Neutrophil (primary cell): ENCODE results near the gene ARL3.
A peak's percentile ranks its signal among the peaks of the same experiment; 100 is the strongest.

Experiments
- H3K27ac ChIP-seq: fragments of 200-600 bp; sonication (generic); 2 replicates; pipeline ENCODE4 v1.5.1; 2016; ENCODE audit warnings: mild to moderate bottlenecking, moderate library complexity
- H3K27me3 ChIP-seq: fragments of 200-600 bp; sonication (generic); 2 replicates; pipeline ENCODE4 v1.6.0; 2016; ENCODE audit warnings: mild to moderate bottlenecking
- H3K36me3 ChIP-seq: fragments of 200-600 bp; sonication (generic); 2 replicates; pipeline ENCODE4 v1.5.1; 2017
- H3K4me1 ChIP-seq, 2 experiments: fragments of 200-600 bp in 1 of 2; sonication (generic) in 1 of 2; 1 replicate in 1 of 2; 2 replicates in 1 of 2; pipeline versions ENCODE4 v1.5.1 to v1.6.1; 2013 to 2016; ENCODE audit warnings: low read depth in 1 of 2, low read length in 1 of 2, mild to moderate bottlenecking in 1 of 2, moderate library complexity in 1 of 2; ENCODE audit not compliant: control insufficient read depth in 1 of 2, insufficient read depth in 1 of 2
- H3K4me3 ChIP-seq, 2 experiments: fragments of 200-600 bp in 1 of 2; sonication (generic) in 1 of 2; 1 replicate in 1 of 2; 2 replicates in 1 of 2; pipeline ENCODE4 v1.5.1; 2013 to 2016; ENCODE audit warnings: low read depth in 1 of 2, low read length in 1 of 2, mild to moderate bottlenecking in 1 of 2, moderate library complexity in 1 of 2
- H3K9me3 ChIP-seq: fragments of 200-600 bp; sonication (generic); 2 replicates; pipeline ENCODE4 v1.5.1; 2016
- CTCF ChIP-seq: fragments of 200-600 bp; sonication (generic); IDR thresholded peaks from 2 replicates; pipeline ENCODE4 v1.5.1; 2016; ENCODE audit warnings: antibody characterized with exemption

The ARL3 gene

GRCh38 chr10:102629661-102630614, 84.3 kb downstream of the ARL3 start:
- no peaks in the 10 kb centered on the region for H3K27me3 ChIP-seq
- no peak overlapping the region for H3K4me3 ChIP-seq
- no peaks in the 10 kb centered on the region for H3K9me3 ChIP-seq
- peaks cover 7% of the 10 kb centered on the region for H3K36me3 ChIP-seq
- no peak overlapping the region for H3K27ac ChIP-seq
- no peak for TF ChIP-seq CTCF
- H3K4me1 ChIP-seq, result peaks cover 35 to 36% of the 10 kb centered on the region in 2 experiments

GRCh38 chr10:102628451-102628911, 85.7 kb downstream of the ARL3 start:
- Histone ChIP-seq H3K27me3 (no peaks in the 10 kb centered on the region), H3K27ac (no peak overlapping the region), H3K4me3 (no peak overlapping the region), H3K36me3 (peaks cover 7% of the 10 kb centered on the region), H3K4me1 (peaks cover 20 to 21% of the 10 kb centered on the region in 2 experiments), H3K9me3 (no peaks in the 10 kb centered on the region)
- TF ChIP-seq CTCF, result no peak

DNA sequence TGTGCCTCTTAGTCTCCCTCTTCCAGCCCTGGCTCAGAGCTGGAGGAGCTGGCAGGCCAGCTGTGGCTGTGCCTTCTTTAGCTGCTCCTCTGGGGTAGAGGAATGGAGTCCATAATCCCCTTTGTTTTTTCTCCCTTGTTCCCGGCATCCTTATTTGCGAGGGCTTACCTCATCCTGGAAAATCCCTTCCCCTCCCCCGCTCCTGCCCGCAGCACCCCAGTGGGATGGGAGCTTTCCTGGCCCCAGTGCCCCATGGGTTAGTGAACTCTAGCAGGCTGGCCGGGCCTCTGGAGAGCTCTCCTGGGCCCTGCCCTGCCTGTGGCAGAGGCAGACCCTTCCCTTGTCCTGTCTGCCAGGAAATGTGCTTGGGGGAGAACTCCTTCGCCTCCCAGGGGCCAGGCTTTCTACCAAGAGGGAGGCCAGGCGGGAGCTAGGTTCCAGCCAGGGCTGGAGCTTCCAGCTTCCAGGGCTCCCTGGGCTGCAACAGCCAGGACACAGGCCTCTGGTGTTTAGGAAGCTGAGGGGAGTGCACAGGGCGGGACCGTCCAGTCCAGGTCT, 86.4 kb downstream of the ARL3 start:
- Histone ChIP-seq H3K27ac (no peak overlapping the region), H3K4me1 (peaks cover 13 to 14% of the 10 kb centered on the region in 2 experiments), H3K27me3 (no peaks in the 10 kb centered on the region), H3K36me3 (peaks cover 7% of the 10 kb centered on the region), H3K9me3 (no peaks in the 10 kb centered on the region), H3K4me3 (no peak overlapping the region)
- TF ChIP-seq CTCF, result no peak

- peaks cover 8 to 9% of the 10 kb centered on the region in 2 experiments for H3K4me1 ChIP-seq
- H3K36me3 ChIP-seq, result peaks cover 7% of the 10 kb centered on the region
- H3K9me3 ChIP-seq, result no peaks in the 10 kb centered on the region
- H3K27ac ChIP-seq, result no peak overlapping the region
- no peaks in the 10 kb centered on the region for H3K27me3 ChIP-seq
- no peak for TF ChIP-seq CTCF
- no peak overlapping the region for H3K4me3 ChIP-seq
Observed at GRCh38 chr10:102627291-102627735, 86.9 kb downstream of the ARL3 start.

- Histone ChIP-seq H3K27ac (peak overlapping the region; percentile 2), H3K4me1 (peaks cover 6 to 7% of the 10 kb centered on the region in 2 experiments), H3K36me3 (peaks cover 7% of the 10 kb centered on the region), H3K9me3 (no peaks in the 10 kb centered on the region), H3K27me3 (no peaks in the 10 kb centered on the region), H3K4me3 (no peak overlapping the region)
- TF ChIP-seq CTCF, result no peak
Observed at GRCh38 chr10:102626026-102626685, 88.0 kb downstream of the ARL3 start.
